ENCODE results near the gene TEKT5.

The TEKT5 gene

DNA sequence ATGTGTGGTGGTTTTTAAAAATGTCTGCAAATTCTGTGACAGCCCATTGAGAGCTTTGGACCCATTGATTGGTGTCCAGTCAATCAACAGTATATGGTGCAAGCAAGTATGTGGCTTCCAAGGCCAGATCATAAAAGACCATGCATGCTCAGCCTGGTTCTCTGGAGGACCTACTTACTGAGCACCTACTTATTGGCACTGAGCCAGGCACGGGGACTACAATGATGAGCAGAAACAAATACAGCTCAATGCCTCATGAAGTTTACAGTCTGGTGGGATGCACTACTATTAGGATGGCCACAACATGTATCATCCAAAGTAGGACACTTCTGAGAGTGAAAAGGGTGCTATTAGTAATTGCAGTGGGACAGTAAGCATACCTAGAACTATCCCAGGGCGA lies 107.1 kb downstream of the TEKT5 start:
- no peaks in the 10 kb centered on the region for H3K4me1 ChIP-seq (ENCODE audit: control insufficient read depth in 1 of 2, insufficient read depth in 1 of 2, low read depth in 1 of 2, low read length in 1 of 2)
- TF ChIP-seq, protein P1, sequence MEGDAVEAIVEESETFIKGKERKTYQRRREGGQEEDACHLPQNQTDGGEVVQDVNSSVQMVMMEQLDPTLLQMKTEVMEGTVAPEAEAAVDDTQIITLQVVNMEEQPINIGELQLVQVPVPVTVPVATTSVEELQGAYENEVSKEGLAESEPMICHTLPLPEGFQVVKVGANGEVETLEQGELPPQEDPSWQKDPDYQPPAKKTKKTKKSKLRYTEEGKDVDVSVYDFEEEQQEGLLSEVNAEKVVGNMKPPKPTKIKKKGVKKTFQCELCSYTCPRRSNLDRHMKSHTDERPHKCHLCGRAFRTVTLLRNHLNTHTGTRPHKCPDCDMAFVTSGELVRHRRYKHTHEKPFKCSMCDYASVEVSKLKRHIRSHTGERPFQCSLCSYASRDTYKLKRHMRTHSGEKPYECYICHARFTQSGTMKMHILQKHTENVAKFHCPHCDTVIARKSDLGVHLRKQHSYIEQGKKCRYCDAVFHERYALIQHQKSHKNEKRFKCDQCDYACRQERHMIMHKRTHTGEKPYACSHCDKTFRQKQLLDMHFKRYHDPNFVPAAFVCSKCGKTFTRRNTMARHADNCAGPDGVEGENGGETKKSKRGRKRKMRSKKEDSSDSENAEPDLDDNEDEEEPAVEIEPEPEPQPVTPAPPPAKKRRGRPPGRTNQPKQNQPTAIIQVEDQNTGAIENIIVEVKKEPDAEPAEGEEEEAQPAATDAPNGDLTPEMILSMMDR (IDR thresholded peaks at IDR 0.05): no peak
- no peak overlapping the region for H3K27ac ChIP-seq
- H3K36me3 ChIP-seq: no peaks in the 10 kb centered on the region
- H3K4me3 ChIP-seq (ENCODE audit: low read depth in 1 of 2, low read length in 1 of 2): no peak overlapping the region
- H3K9me3 ChIP-seq: no peaks in the 10 kb centered on the region
- H3K27me3 ChIP-seq: peaks cover 32% of the 10 kb centered on the region

DNA sequence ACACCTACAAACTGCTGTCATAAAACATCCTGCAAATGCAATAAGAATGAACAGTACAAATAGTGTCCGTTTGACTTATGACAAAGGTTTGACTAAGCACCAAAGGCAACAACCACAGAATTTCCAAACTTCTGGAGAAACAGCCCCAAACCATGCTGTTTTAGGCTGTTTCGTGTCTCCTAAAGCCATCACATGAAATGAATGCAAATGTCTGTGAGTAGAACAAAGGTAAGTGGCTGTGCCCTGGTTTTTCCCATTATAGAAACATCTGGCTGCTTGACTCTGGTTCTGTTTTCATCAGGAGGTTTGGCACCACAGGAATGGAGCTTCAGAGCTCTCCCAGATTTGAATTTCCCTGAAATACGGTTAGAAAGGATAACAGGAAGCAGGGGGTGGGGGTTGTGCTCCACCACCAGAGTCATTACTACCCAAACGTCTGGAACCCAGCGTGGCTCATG lies 109.7 kb downstream of the TEKT5 start:
- no peak overlapping the region for H3K4me3 ChIP-seq (ENCODE audit: low read depth in 1 of 2, low read length in 1 of 2)
- peaks cover 58% of the 10 kb centered on the region for H3K27me3 ChIP-seq

DNA sequence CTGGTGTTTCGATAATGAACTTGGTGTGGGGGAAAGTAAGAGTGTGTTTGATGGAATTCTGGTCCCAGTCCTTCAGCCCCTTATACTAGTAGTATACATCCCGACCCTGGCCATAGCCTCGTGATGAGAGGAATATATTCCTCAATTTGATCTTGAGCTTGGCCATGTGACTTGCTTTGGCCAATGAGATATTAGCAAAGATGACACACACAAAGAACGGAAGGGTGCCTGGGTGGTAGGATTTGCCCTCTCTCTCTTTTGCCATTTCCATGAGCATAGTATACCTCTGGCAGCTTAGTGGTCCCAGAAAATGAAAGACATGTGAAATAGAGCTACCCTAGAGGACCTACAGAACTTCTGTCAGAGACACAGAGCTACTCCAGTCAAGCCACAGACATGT lies 111.5 kb downstream of the TEKT5 start:
- Histone ChIP-seq H3K4me3 (ENCODE audit: low read depth in 1 of 2, low read length in 1 of 2) (no peak overlapping the region), H3K36me3 (no peaks in the 10 kb centered on the region), H3K27me3 (peaks cover 73% of the 10 kb centered on the region), H3K27ac (no peak overlapping the region), H3K4me1 (ENCODE audit: control insufficient read depth in 1 of 2, insufficient read depth in 1 of 2, low read depth in 1 of 2, low read length in 1 of 2) (no peaks in the 10 kb centered on the region), H3K9me3 (no peaks in the 10 kb centered on the region)
- TF ChIP-seq, protein P1 (IDR thresholded peaks at IDR 0.05): no peak

More for the DNA sequence above, 109.7 kb downstream of the TEKT5 start:
- Histone ChIP-seq H3K4me1 (ENCODE audit: control insufficient read depth in 1 of 2, insufficient read depth in 1 of 2, low read depth in 1 of 2, low read length in 1 of 2) (no peaks in the 10 kb centered on the region), H3K9me3 (no peaks in the 10 kb centered on the region), H3K36me3 (no peaks in the 10 kb centered on the region), H3K27ac (no peak overlapping the region)
- TF ChIP-seq, protein P1 (IDR thresholded peaks at IDR 0.05): no peak

DNA sequence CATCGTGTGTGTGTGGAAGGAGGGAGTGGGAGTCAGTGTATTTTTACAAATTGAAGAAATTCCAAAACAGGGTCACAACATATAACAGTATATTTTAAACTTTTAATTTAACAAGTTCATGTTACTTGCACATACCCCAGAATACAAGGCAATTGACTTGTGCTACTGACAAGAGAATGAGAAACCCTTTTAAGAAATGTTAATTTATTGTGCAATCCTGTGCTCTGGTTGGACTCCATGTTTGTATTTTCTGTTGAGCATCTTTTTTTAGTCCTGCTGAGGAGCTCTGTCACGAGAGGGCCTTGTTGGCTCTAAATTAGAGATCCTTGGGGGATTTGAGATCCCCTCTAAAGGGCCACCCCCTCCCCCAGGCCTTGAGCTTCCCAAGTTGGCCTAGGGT lies 113.2 kb downstream of the TEKT5 start:
- Histone ChIP-seq H3K27ac (no peak overlapping the region), H3K4me3 (ENCODE audit: low read depth in 1 of 2, low read length in 1 of 2) (no peak overlapping the region), H3K36me3 (no peaks in the 10 kb centered on the region), H3K9me3 (no peaks in the 10 kb centered on the region), H3K27me3 (peaks cover 89% of the 10 kb centered on the region), H3K4me1 (ENCODE audit: control insufficient read depth in 1 of 2, insufficient read depth in 1 of 2, low read depth in 1 of 2, low read length in 1 of 2) (no peaks in the 10 kb centered on the region)
- TF ChIP-seq, protein P1 (IDR thresholded peaks at IDR 0.05): no peak

DNA sequence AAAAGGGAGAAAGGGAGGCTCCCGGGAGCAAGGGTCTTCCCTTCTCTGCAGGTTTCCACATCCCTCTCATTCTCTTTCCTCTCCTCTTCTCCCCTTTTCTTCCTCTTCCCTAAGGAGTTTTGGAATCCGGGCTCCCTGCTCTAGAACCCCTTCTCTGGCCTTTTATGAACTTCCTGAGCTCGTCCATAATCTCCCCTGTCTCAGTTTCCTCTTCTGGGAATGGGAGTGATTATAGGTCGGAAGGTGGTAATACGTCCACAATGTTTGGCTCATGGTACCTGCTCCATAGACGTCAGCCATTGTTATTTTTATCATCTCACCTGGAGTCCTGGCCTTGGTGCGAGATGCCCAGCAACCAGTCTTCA lies 113.9 kb downstream of the TEKT5 start:
- H3K4me1 ChIP-seq (ENCODE audit: control insufficient read depth in 1 of 2, insufficient read depth in 1 of 2, low read depth in 1 of 2, low read length in 1 of 2): no peaks in the 10 kb centered on the region
- H3K4me3 ChIP-seq (ENCODE audit: low read depth in 1 of 2, low read length in 1 of 2): no peak overlapping the region

More for the DNA sequence above, 113.9 kb downstream of the TEKT5 start:
- H3K36me3 ChIP-seq: no peaks in the 10 kb centered on the region
- H3K27ac ChIP-seq: no peak overlapping the region
- TF ChIP-seq, protein P1 (IDR thresholded peaks at IDR 0.05): no peak
- no peaks in the 10 kb centered on the region for H3K9me3 ChIP-seq
- H3K27me3 ChIP-seq: peaks cover 92% of the 10 kb centered on the region
